Skeletal muscle satellite cell (primary cell): ENCODE data around the gene SAMD4A.
A peak's percentile ranks its signal among the peaks of the same experiment; 100 is the strongest.

Experiments
- H3K27me3 ChIP-seq: 2 replicates; pipeline ENCODE4 v1.7.0; 2013; ENCODE audit warnings: low read length; ENCODE audit not compliant: control insufficient read depth, insufficient read depth
- H3K36me3 ChIP-seq: 2 replicates; pipeline ENCODE4 v1.7.0; 2013; ENCODE audit warnings: mild to moderate bottlenecking, control low read depth, low read length; ENCODE audit not compliant: insufficient read depth
- H3K4me1 ChIP-seq: 2 replicates; pipeline ENCODE4 v1.7.0; 2013; ENCODE audit warnings: low read length; ENCODE audit not compliant: control insufficient read depth, insufficient read depth
- H3K4me2 ChIP-seq: 2 replicates; pipeline ENCODE4 v1.7.0; 2013; ENCODE audit warnings: mild to moderate bottlenecking, low read length
- H3K4me3 ChIP-seq: 2 replicates; pipeline ENCODE4 v1.7.0; 2013; ENCODE audit warnings: low read length
- H3K9ac ChIP-seq: 2 replicates; pipeline ENCODE4 v1.7.0; 2013; ENCODE audit warnings: mild to moderate bottlenecking, low read depth, low read length, moderate library complexity
- H3K9me3 ChIP-seq: replicated peaks from 2 replicates; pipeline ENCODE4 v1.7.0; 2013; ENCODE audit warnings: mild to moderate bottlenecking, control low read depth, low read length

Gene SAMD4A

DNA sequence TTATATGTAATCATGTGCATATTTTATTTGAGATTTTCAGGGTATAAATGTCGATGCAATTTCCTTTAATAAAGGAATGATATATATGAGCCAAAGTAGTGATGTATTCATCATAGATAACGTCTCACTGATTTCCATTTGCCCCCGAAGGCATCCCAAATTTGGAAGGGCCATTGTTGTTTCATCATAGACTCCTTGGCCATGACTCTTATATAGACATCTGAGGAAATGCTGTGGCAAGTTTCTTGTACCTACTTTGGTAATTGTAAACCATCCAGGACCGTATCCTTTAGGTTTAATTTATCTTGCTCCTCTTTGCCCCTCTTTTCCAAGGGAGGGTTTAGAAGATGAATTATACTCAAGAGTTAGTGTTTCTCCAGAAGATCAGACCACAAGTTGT, 84.7 kb downstream of the SAMD4A start:
- peak overlapping the region; percentile 79 for H3K9ac ChIP-seq
- H3K4me3 ChIP-seq, result peak overlapping the region; percentile 46

DNA sequence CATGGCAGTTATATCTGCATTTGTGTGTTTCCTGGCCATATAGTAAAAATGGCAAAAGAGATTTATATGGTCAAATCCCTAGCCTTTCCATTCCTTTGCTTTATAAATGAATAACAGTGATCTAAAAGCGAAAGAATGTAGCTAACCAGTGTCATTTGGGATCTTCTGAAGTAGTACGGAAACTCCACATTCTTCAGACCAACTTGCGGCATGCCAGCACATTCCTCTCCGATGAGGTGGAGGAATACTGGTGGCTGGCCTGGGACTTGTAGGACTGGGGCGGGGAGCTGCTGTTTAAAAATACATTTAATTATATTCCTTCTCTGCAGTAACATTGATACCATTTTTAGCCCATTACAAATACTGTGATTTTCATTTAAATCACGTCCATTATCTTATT, 85.3 kb downstream of the SAMD4A start:
- no peaks in the 10 kb centered on the region for H3K9me3 ChIP-seq
- peak overlapping the region; percentile 93 for H3K9ac ChIP-seq
- peak overlapping the region; percentile 67 for H3K4me3 ChIP-seq
- H3K4me1 ChIP-seq, result peaks cover 57% of the 10 kb centered on the region
- no peaks in the 10 kb centered on the region for H3K27me3 ChIP-seq
- H3K4me2 ChIP-seq, result peak overlapping the region; percentile 90
- no peaks in the 10 kb centered on the region for H3K36me3 ChIP-seq

More for the DNA sequence above, 84.7 kb downstream of the SAMD4A start:
- Histone ChIP-seq H3K9me3 (no peaks in the 10 kb centered on the region), H3K4me1 (peaks cover 57% of the 10 kb centered on the region), H3K27me3 (no peaks in the 10 kb centered on the region), H3K36me3 (no peaks in the 10 kb centered on the region), H3K4me2 (peak overlapping the region; percentile 77)

GRCh38 chr14:54652605-54653052, 85.7 kb downstream of the SAMD4A start:
- peak overlapping the region; percentile 90 for H3K4me2 ChIP-seq
- H3K9ac ChIP-seq, result peak overlapping the region; percentile 93
- no peaks in the 10 kb centered on the region for H3K36me3 ChIP-seq
- peaks cover 57% of the 10 kb centered on the region for H3K4me1 ChIP-seq
- no peaks in the 10 kb centered on the region for H3K9me3 ChIP-seq
- H3K4me3 ChIP-seq, result peak overlapping the region; percentile 67
- H3K27me3 ChIP-seq, result no peaks in the 10 kb centered on the region

DNA sequence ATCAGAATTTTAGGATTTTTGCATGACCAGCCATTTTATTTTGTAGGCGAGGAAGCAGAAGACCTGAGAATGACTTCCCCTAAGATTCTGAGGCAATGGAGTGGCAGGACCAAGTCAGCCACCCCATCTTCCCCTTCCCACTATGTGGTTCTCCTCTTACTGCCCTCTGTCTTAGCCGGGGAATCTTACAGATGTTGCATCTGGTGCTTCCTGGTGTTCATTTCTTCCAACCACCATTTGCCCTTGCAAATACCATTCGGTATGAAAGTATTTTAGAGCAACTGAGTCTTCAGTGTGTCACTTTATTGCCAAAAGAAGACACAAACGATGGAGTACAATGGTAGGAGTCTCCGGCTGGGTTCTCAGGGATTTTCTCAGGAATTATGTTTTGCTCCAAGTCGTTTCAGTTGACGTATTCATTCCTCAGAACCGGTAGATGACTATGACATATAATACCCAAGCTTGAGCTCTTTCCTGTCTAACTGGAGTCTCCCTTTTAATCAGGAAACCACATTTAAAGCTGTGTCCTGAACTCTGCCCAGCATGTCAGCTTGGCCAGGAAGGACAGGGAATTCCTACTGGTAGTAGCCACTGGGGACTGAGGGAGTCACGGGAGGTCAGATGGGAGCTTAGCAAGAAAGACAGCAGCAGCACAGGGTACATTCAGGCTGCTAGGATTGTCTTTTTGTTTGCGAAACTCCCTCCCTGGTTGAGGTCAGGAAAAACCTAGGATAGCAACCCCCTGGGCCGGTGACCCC, 87.0 kb downstream of the SAMD4A start:
- H3K9me3 ChIP-seq, result no peaks in the 10 kb centered on the region
- peak overlapping the region; percentile 46 for H3K4me3 ChIP-seq
- no peaks in the 10 kb centered on the region for H3K27me3 ChIP-seq
- H3K36me3 ChIP-seq, result no peaks in the 10 kb centered on the region
- H3K9ac ChIP-seq, result peak overlapping the region; percentile 93
- H3K4me2 ChIP-seq, result peak overlapping the region; percentile 61
- peaks cover 57% of the 10 kb centered on the region for H3K4me1 ChIP-seq

GRCh38 chr14:54654605-54655004, 87.7 kb downstream of the SAMD4A start:
- peak overlapping the region; percentile 93 for H3K9ac ChIP-seq

DNA sequence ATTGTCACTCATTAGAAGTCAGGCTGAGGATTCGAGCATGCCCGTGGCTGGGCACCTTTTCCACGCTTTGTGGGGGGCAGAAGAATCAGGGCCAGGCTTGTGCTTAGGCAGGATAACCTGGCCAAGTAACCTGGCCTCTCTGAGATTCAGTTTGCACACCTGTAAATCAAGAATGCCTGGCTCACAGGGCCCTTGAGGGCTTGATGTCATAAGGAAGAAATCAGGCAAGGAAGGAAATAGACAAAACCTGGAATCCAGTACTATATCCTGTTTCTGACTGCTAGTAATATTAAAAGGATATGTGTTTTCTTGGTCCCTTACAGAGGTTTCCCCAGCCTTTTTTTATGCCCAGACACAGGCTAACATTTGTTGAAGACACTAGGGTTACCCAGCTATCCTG, 91.9 kb downstream of the SAMD4A start:
- peaks cover 14% of the 10 kb centered on the region for H3K4me1 ChIP-seq
- no peaks in the 10 kb centered on the region for H3K9me3 ChIP-seq
- H3K4me3 ChIP-seq, result no peak overlapping the region
- H3K36me3 ChIP-seq, result no peaks in the 10 kb centered on the region
- H3K9ac ChIP-seq, result no peak overlapping the region
- no peak overlapping the region for H3K4me2 ChIP-seq
- no peaks in the 10 kb centered on the region for H3K27me3 ChIP-seq

More at GRCh38 chr14:54654605-54655004, 87.7 kb downstream of the SAMD4A start:
- no peaks in the 10 kb centered on the region for H3K9me3 ChIP-seq
- H3K36me3 ChIP-seq, result no peaks in the 10 kb centered on the region
- H3K4me1 ChIP-seq, result peaks cover 52% of the 10 kb centered on the region
- no peaks in the 10 kb centered on the region for H3K27me3 ChIP-seq
- H3K4me2 ChIP-seq, result peak overlapping the region; percentile 61
- H3K4me3 ChIP-seq, result peak overlapping the region; percentile 8

- Histone ChIP-seq H3K27me3 (no peaks in the 10 kb centered on the region), H3K36me3 (no peaks in the 10 kb centered on the region), H3K4me3 (no peak overlapping the region), H3K4me1 (peaks cover 10% of the 10 kb centered on the region), H3K9ac (no peak overlapping the region), H3K4me2 (no peak overlapping the region), H3K9me3 (no peaks in the 10 kb centered on the region)
Observed at GRCh38 chr14:54659365-54659764, 92.4 kb downstream of the SAMD4A start.

- H3K4me2 ChIP-seq, result no peak overlapping the region
- H3K36me3 ChIP-seq, result no peaks in the 10 kb centered on the region
- H3K9me3 ChIP-seq, result no peaks in the 10 kb centered on the region
- no peaks in the 10 kb centered on the region for H3K27me3 ChIP-seq
- no peak overlapping the region for H3K9ac ChIP-seq
- no peak overlapping the region for H3K4me3 ChIP-seq
- peaks cover 13% of the 10 kb centered on the region for H3K4me1 ChIP-seq
Observed at GRCh38 chr14:54660604-54661111, 93.7 kb downstream of the SAMD4A start.

DNA sequence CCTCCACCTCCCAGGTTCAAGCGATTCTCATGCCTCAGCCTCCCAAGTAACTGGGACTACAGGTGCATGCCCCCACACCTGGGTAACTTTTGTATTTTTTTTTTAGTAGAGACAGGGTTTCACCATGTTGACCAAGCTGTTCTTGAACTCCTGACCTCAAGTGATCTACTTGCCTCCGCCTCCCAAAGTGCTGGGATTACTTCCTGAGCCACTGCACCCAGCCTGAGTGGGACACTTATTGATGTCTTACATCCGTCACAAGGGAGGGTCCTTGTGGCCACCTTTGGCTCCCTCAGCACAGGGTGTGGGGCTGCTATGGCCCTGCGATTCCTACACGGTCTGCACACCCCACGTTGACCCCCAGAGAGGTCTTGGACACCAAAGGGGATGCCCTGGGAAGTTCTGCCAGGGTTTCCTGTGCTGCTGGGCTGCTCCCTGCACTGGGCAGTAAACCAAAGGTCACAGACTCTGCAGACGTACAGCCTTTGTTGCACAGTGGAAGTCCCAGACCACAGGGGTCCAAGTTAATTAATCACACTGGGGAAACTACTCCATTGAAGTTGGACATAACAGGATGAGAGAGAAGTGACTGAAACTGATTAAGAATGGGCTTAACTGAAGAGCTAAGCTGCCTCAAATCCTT, 95.7 kb downstream of the SAMD4A start:
- Histone ChIP-seq H3K4me1 (peaks cover 20% of the 10 kb centered on the region), H3K36me3 (no peaks in the 10 kb centered on the region), H3K9me3 (no peaks in the 10 kb centered on the region), H3K4me3 (no peak overlapping the region), H3K9ac (no peak overlapping the region), H3K4me2 (no peak overlapping the region), H3K27me3 (no peaks in the 10 kb centered on the region)

- H3K27me3 ChIP-seq, result no peaks in the 10 kb centered on the region
- H3K4me2 ChIP-seq, result peak overlapping the region; percentile 0
- no peak overlapping the region for H3K4me3 ChIP-seq
- H3K4me1 ChIP-seq, result peaks cover 43% of the 10 kb centered on the region
- no peak overlapping the region for H3K9ac ChIP-seq
- H3K36me3 ChIP-seq, result no peaks in the 10 kb centered on the region
- no peaks in the 10 kb centered on the region for H3K9me3 ChIP-seq
Observed at GRCh38 chr14:54664961-54665360, 98.0 kb downstream of the SAMD4A start.

- Histone ChIP-seq H3K9me3 (no peaks in the 10 kb centered on the region), H3K36me3 (no peaks in the 10 kb centered on the region), H3K4me3 (no peak overlapping the region), H3K4me1 (peaks cover 53% of the 10 kb centered on the region), H3K9ac (no peak overlapping the region), H3K27me3 (no peaks in the 10 kb centered on the region), H3K4me2 (no peak overlapping the region)
Observed at GRCh38 chr14:54665946-54666345, 99.0 kb downstream of the SAMD4A start.
